ENCODE measurements around the gene KCNIP4. TPM values are rescaled to one million over a fixed set of nuclear protein-coding genes. Genes with fewer than 3 reads are reported as not detected.

KCNIP4 gene
- total and polyA plus RNA-seq, 9 of the 15 experiments (the other 6 are each of a cell fraction or from before 2014, with no cell fraction given) = 0.25 to 0.41 TPM; not detected in 7

GRCh38 chr4:21376176-21376575 lies 572.4 kb downstream of the KCNIP4 start (continued):
- no peak for TF ChIP-seq ZNF586 (CRISPR knock-in tag; conservative IDR thresholded peaks at IDR 0.05)
- no peak for TF ChIP-seq ZNF263 (CRISPR knock-in tag; IDR thresholded peaks at IDR 0.05; ENCODE audit: borderline replicate concordance)
- no peak for TF ChIP-seq XRCC4 (IDR thresholded peaks at IDR 0.05; ENCODE audit: extremely low read depth, insufficient read depth, insufficient read length)
- TF ChIP-seq THRAP3 (IDR thresholded peaks at IDR 0.05; ENCODE audit: borderline replicate concordance) = no peak

GRCh38 chr4:21374641-21375368 lies 573.8 kb downstream of the KCNIP4 start:
- Histone ChIP-seq H3K27me3 (ENCODE audit: control insufficient read depth in 2 of 2, insufficient read depth in 2 of 2, low read length in 2 of 2) (no peaks in the 10 kb centered on the region), H3K9me1 (ENCODE audit: control insufficient read depth, insufficient read depth, low read length) (no peaks in the 10 kb centered on the region), H4K20me1 (replicated peaks; ENCODE audit: control insufficient read depth, insufficient read depth, low read length) (no peaks in the 10 kb centered on the region), H3K9me3 (replicated peaks; ENCODE audit: control insufficient read depth, insufficient read depth, low read depth, low read length) (no peaks in the 10 kb centered on the region), H3K79me2 (ENCODE audit: control insufficient read depth, insufficient read depth, low read length) (no peaks in the 10 kb centered on the region), H3K4me2 (ENCODE audit: insufficient read depth, low read length) (no peak overlapping the region), H2AFZ (ENCODE audit: low read depth, low read length) (no peak overlapping the region), H3K9ac (ENCODE audit: insufficient read depth in 1 of 2, low read depth in 2 of 2, low read length in 2 of 2) (no peak overlapping the region), H3K4me3 (no peak overlapping the region), H3K27ac (ENCODE audit: extremely low read depth, low read depth, low read length) (no peak overlapping the region), H3K4me1 (replicated peaks in 1 of 2; ENCODE audit: control insufficient read depth in 2 of 2, insufficient read depth in 2 of 2, low read length in 2 of 2) (no peaks in the 10 kb centered on the region), H3K36me3 (ENCODE audit: control insufficient read depth, insufficient read depth, low read length) (no peaks in the 10 kb centered on the region)
- no peak for TF ChIP-seq PKNOX1 (IDR thresholded peaks at IDR 0.05)
- TF ChIP-seq REST (IDR thresholded peaks at IDR 0.05; ENCODE audit: borderline replicate concordance) = no peak
- no peak for TF ChIP-seq REST (CRISPR knock-in tag; IDR thresholded peaks at IDR 0.05; ENCODE audit: low read depth)
- intact Hi-C loops (cut with micrococcal nuclease) = no loop called here
- no TSS peak for BruUV-seq (replicated peaks)
- DNase-seq (ENCODE audit: extremely low read depth in 1 of 4, low spot score in 3 of 4) = no peak
- POLR2A ChIA-PET = no interaction called here
- CTCF ChIA-PET (ENCODE audit: low intra/inter-chr PET ratio) = no interaction called here
- no peak for ATAC-seq
- in situ Hi-C loops (cut with MboI) = no loop called here
- 4% methylated on average over 2 of the region's 2 CpGs for whole genome bisulfite sequencing (ENCODE audit: insufficient coverage, low coverage, missing lambda C conversion rate)
- FAIRE-seq = no peak
